Activated T-helper 1 cell treated with anti-CD3 and anti-CD28 coated beads, Interleukin-12 subunit alpha, Interleukin-12 subunit beta, Interleukin-2, Interleukin-4 antibody, amounts not matched to agents 30 ng/mL and 10 ng/mL and 1 ng/mL, durations not matched to agents 14 hours and 24 hours and 36 hours (primary cell): ENCODE measurements around the gene PGF. TPM values are rescaled to one million over a fixed set of nuclear protein-coding genes. Genes with fewer than 3 reads are reported as not detected.

Source experiments
- DNase-seq: peaks from one replicate; pipeline ENCODE4 v3.0.0; 2021; ENCODE audit warnings: low spot score
- H3K27ac Mint-ChIP-seq: one replicate; pipeline ENCODE4 v1.8.0; 2021; ENCODE audit warnings: mild to moderate bottlenecking, mixed read lengths
- H3K27me3 Mint-ChIP-seq: one replicate; pipeline ENCODE4 v1.8.0; 2022; ENCODE audit warnings: mild to moderate bottlenecking, moderate library complexity, mixed read lengths; ENCODE audit not compliant: insufficient read depth
- H3K36me3 Mint-ChIP-seq: one replicate; pipeline ENCODE4 v1.8.0; 2021; ENCODE audit warnings: low read depth, mixed read lengths
- H3K4me1 Mint-ChIP-seq: one replicate; pipeline ENCODE4 v1.8.0; 2021; ENCODE audit warnings: low read depth, mixed read lengths
- H3K4me3 Mint-ChIP-seq: one replicate; pipeline ENCODE4 v1.8.0; 2021; ENCODE audit warnings: mild to moderate bottlenecking, moderate library complexity, mixed read lengths
- H3K9me3 Mint-ChIP-seq: one replicate; pipeline ENCODE4 v1.8.0; 2021; ENCODE audit warnings: mixed read lengths
- intact Hi-C: fragments of 100-400 bp; cut with micrococcal nuclease; formaldehyde crosslinking; loops from one replicate; pipeline ENCODE4 v1.15.1; 2024
- total RNA-seq: library from RNA; stranded (reverse); gene quantifications from 2 replicates; pipeline ENCODE4 v1.2.3, GENCODE V29; 2022

The PGF gene
- total RNA-seq, 1 donor from 2014 or later, result 0.41 TPM

DNA sequence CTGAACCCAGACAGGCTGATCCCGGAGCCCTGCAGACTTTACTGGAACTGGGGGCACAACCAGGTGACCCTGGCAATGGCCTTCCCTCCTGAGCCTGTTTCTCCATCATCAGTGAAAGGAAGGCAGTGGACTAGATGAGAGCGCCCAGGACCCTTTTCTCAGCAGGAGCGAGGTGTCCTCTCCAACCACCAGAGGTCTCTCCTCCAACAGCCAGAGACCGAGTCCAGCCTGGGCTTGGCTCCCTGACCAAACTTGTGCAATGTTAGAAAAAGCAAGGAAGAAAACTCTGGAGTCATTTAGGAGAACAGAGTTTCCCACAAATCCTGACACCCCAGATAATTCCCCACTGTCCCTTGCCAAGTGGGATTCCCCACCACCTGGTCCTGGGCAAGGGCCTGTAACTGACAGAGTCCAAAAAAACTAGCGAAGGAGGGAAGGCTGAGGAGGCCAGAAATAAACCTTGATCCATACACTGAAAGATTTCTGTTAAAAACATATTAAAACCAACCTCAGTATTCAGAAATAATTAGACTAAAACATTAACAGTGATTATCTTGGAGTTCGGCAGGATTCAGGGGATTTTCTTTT lies 41.3 kb downstream of the PGF start:
- Mint-ChIP-seq H3K4me1 (no peaks in the 10 kb centered on the region), H3K9me3 (no peaks in the 10 kb centered on the region), H3K36me3 (no peaks in the 10 kb centered on the region), H3K27ac (no peak overlapping the region), H3K4me3 (no peak overlapping the region), H3K27me3 (no peaks in the 10 kb centered on the region)
- intact Hi-C loops, result loop anchor here (1.0 kb wide), 1 partner anchor 174 kb away; no protein-coding TSS in a partner anchor
- DNase-seq, result no peak

DNA sequence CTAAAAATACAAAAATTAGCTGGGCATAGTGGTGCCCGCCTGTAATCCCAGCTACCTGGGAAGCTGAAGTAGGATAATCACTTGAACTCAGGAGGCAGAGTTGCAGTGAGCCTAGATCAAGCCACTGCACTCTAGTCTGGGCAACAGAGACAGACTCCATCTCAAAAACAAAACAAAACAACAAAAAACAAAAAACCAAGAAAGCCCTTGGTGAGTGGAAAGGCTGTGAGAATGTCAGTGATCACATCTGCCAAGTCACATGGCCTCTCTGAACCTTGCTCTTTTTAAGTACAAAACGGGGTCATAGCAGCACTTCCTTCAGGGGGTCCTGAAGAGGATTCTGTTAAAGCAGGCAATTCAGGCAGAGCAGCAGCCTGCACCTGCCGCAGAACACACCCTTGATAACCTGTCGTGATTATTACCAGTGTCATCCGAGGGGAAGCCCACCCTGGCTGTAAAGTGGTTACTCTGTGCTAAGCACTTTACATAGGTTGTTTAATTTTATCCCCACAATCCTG lies 41.9 kb downstream of the PGF start:
- Mint-ChIP-seq H3K27me3 (no peaks in the 10 kb centered on the region), H3K36me3 (no peaks in the 10 kb centered on the region), H3K4me1 (no peaks in the 10 kb centered on the region), H3K4me3 (no peak overlapping the region), H3K9me3 (no peaks in the 10 kb centered on the region), H3K27ac (no peak overlapping the region)
- intact Hi-C loops, result no loop called here
- no peak for DNase-seq

DNA sequence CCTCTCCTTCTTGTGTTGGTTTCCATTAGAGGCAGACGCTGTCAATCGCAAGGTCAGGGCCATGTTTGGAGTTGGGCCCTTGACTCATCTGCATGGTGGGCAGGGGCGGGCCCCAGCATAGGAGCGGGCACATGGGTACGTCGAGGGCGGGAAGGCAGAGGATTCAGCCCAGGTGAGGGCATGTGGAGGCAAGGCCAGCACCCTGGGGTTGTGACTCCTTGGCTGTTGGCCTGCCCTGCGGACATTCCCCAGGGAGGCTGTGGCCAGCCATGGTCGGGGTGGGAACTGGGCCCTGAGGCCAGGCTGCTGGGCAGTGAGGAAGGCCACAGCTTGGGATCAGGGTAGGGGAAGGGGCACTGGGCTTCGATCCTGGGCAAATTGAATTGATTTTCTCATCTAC lies 42.6 kb downstream of the PGF start:
- intact Hi-C loops, result no loop called here
- Mint-ChIP-seq H3K4me3 (no peak overlapping the region), H3K36me3 (no peaks in the 10 kb centered on the region), H3K9me3 (no peaks in the 10 kb centered on the region), H3K4me1 (no peaks in the 10 kb centered on the region), H3K27me3 (no peaks in the 10 kb centered on the region), H3K27ac (no peak overlapping the region)
- no peak for DNase-seq

DNA sequence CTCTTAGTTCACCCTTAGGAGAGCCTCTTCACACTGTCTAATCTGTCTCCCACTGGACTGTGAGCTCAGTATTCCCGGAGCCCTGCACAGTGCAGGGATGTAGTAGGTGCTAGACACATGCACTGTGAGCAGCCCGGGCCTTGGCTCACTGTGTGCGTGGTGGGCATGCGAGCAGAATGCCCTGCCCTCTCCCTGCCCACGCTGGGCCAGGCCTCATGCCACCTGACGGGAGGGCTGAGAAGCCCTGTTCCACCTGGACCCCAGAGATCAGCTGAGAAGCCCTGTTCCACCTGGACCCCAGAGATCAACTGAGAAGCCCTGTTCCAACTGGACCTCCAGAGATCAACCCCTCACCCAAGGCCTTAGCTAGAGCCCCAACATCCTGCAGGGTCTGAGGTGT lies 43.3 kb downstream of the PGF start:
- no peak overlapping the region for H3K27ac Mint-ChIP-seq
- H3K4me1 Mint-ChIP-seq, result no peaks in the 10 kb centered on the region

DNA sequence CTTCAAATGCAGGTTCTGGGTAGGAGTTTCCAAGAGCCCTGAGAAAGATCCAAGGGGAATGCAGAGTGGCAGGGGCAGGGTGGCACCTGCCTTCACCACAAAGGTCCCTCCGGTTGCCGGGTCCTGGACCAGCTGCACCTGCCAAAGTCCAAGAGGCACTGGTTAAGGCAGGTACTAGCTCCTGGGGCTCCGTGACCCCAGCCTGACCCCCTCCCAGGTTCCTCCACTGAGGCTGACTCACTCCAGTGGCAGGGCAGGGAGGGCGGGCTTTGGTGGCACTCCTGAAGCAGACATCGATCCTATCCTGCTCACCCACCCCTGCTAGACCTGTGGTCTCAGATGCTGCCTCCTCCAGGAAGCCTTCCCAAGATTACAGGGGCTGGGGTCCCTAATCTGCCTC lies 43.7 kb downstream of the PGF start:
- Mint-ChIP-seq H3K4me1 (no peaks in the 10 kb centered on the region), H3K27ac (no peak overlapping the region), H3K9me3 (no peaks in the 10 kb centered on the region), H3K36me3 (no peaks in the 10 kb centered on the region), H3K4me3 (no peak overlapping the region), H3K27me3 (no peaks in the 10 kb centered on the region)
- intact Hi-C loops, result no loop called here
- no peak for DNase-seq

More for the DNA sequence above, 43.3 kb downstream of the PGF start:
- no peaks in the 10 kb centered on the region for H3K9me3 Mint-ChIP-seq
- H3K27me3 Mint-ChIP-seq, result no peaks in the 10 kb centered on the region
- no peak for DNase-seq
- no peaks in the 10 kb centered on the region for H3K36me3 Mint-ChIP-seq
- intact Hi-C loops, result no loop called here
- H3K4me3 Mint-ChIP-seq, result no peak overlapping the region

DNA sequence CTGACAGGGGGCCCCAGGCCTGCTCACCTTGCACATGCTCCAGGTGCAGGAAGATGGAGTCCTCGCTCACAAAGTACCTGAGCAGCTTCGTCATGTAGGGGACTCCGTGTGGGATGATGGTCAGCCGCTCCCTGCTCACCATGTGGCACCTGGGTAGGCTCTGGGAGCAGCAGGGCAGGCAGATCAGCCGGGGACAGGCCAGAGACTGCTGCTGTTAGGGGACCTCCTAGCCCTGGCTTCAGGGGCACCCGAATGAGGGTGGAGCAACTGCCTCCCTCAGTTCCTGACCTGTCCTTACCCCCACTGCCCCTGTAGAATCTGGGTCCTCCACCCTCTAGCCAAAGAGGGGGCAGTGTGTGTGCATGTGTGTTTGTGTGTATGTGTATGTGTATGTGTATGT lies 44.2 kb downstream of the PGF start:
- H3K4me3 Mint-ChIP-seq, result no peak overlapping the region
- H3K27me3 Mint-ChIP-seq, result no peaks in the 10 kb centered on the region
- intact Hi-C loops, result no loop called here

DNA sequence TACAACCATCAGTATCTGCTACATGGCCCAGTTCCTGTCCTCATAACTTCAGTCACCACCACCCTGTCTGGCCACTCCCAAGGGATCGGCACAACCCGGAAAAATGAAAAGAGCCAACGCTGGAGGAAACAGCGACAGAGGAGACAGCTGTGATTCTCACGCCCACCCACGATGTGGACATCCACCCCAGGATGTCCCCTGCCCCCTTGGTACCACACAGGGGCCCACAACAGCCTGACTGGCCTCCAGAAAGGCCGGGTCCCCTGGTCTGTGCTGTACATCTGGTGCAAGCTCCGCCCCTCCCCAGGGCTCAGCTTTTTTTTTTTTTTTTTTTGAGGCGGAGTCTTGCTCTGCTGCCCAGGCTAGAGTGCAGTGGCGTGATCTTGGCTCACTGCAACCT lies 44.8 kb downstream of the PGF start:
- no peaks in the 10 kb centered on the region for H3K4me1 Mint-ChIP-seq
- intact Hi-C loops, result no loop called here
- no peak overlapping the region for H3K4me3 Mint-ChIP-seq
- no peaks in the 10 kb centered on the region for H3K36me3 Mint-ChIP-seq
- no peak overlapping the region for H3K27ac Mint-ChIP-seq
- DNase-seq, result no peak
- no peaks in the 10 kb centered on the region for H3K27me3 Mint-ChIP-seq
- H3K9me3 Mint-ChIP-seq, result no peaks in the 10 kb centered on the region

More for the DNA sequence above, 44.2 kb downstream of the PGF start:
- H3K36me3 Mint-ChIP-seq, result no peaks in the 10 kb centered on the region
- H3K4me1 Mint-ChIP-seq, result no peaks in the 10 kb centered on the region
- H3K27ac Mint-ChIP-seq, result no peak overlapping the region
- DNase-seq, result no peak
- no peaks in the 10 kb centered on the region for H3K9me3 Mint-ChIP-seq

DNA sequence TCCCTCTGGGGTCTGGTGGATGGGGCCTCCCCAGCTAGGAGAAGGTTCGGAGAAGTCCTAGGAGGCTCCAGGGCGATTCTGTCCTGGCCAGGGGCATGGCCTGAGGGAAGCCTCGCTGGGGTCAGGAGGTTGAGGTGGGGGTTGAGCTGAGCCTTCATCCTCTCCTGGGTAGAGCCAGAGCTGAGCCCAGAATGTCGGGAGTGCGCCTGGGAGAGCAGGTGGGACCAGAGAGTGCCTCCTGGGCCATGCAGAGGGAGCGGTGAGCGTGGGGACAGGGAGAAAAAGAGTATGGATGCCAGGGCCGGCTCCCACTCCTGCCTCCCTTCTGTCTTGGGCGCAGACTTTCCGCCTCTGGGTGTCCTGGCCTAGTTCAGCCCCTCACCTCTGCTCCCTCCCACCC lies 45.5 kb downstream of the PGF start:
- Mint-ChIP-seq H3K4me3 (no peak overlapping the region), H3K36me3 (peaks cover under 1% of the 10 kb centered on the region), H3K9me3 (no peaks in the 10 kb centered on the region), H3K27ac (no peak overlapping the region), H3K4me1 (peaks cover under 1% of the 10 kb centered on the region), H3K27me3 (no peaks in the 10 kb centered on the region)
- DNase-seq, result no peak
- intact Hi-C loops, result no loop called here

DNA sequence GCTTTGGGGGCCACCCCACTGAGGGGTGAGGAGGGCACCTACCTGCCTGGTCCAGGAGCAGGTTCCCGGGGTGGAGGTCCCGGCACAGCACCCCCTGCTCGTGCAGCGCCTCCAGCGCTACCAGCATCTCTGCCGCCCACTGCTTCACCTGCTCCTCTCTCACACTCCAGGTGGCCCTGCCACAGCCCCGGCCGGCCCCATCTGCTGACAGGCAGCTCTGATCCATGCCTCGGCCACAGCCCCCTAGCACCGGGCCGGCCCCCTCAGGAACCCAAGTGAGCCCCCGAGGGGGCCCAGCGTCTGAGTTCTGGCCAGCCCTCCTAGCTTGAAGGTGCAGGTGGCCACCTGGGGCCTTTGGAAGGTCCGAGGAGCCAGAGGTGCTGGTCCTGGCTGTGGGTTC lies 45.9 kb downstream of the PGF start:
- H3K4me1 Mint-ChIP-seq, result peaks cover 4% of the 10 kb centered on the region
- intact Hi-C loops, result no loop called here
- no peaks in the 10 kb centered on the region for H3K9me3 Mint-ChIP-seq
- H3K4me3 Mint-ChIP-seq, result no peak overlapping the region
- no peaks in the 10 kb centered on the region for H3K27me3 Mint-ChIP-seq
- H3K27ac Mint-ChIP-seq, result no peak overlapping the region
- DNase-seq, result no peak
- H3K36me3 Mint-ChIP-seq, result peaks cover 4% of the 10 kb centered on the region

DNA sequence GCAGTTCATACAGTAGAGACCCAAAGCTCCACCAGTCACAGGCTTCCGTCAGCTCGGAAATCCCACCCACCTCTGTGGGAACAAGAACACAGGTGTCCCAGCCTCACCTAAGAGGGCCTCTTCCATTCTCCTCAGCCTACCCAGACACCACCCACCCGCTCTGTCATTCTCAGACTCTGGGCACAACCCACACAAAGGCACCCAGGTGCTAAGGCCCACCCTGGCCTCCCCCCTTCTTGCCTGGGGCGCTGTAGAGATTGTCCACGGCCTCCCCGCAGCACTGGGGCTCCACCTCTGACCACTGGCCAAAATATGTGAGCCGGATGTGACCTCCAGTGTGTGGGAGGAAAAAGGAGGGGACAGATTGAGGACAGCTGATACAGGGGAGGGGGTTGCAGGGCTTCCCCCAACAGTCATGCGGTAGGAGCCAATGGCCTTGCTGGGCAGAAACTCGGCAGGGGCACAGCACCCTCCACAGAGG lies 46.5 kb downstream of the PGF start:
- Mint-ChIP-seq H3K27ac (no peak overlapping the region), H3K4me1 (peaks cover 5% of the 10 kb centered on the region), H3K4me3 (no peak overlapping the region), H3K9me3 (no peaks in the 10 kb centered on the region), H3K36me3 (peaks cover 5% of the 10 kb centered on the region), H3K27me3 (no peaks in the 10 kb centered on the region)
- intact Hi-C loops, result no loop called here
- DNase-seq, result no peak

DNA sequence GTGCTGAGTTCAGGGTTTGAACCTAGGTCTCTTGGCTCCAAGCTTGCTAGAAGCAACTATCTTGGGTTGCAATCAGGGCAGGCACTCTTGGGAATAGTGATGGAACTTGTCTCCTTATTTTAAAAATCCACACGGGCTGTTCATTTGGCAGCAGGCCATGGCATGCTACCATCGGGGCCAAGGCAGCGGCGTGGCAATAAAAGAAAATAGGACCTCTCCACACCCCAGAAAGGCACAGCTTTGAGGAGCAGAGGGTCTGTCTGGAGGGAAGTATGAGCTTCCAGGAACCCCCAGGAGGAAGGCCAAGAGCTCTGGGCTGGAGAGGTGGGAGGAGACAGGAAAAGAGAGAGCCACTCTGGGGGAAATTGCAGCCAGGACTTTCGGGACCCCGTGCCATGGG lies 47.7 kb downstream of the PGF start:
- no peak for DNase-seq
- intact Hi-C loops, result no loop called here
- Mint-ChIP-seq H3K27ac (no peak overlapping the region), H3K9me3 (no peaks in the 10 kb centered on the region), H3K4me1 (peaks cover 5% of the 10 kb centered on the region), H3K27me3 (no peaks in the 10 kb centered on the region), H3K36me3 (peaks cover 9% of the 10 kb centered on the region), H3K4me3 (no peak overlapping the region)

DNA sequence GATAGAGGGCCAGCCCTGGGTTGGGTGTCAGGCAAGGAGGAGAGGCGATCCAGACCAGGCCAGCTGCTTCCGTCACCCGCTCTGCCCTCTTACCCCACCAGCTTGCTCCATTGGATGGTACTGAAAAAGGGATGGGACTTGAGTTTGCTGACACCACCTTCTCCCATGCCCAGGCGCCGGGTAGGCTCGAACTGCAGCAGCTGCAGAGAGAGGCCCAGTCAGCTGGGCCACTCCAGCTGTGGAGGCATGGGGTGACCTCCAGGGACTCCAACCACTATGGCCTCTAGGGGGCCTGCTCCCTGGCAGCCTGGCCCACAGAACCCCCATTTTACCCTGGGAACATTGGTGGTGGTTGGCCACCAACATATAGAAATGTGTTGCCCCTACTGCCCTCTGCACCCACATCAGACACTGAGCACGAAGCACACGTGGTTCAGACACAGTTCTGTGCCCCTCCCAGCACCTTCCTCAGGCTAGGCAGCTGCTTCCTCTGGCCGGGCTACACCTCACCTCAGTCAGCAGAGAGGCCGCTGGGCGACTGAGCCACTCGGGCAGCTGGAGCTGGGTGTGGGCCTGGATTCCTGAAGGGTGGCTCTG lies 48.4 kb downstream of the PGF start:
- H3K4me1 Mint-ChIP-seq, result peaks cover 5% of the 10 kb centered on the region
- H3K27me3 Mint-ChIP-seq, result no peaks in the 10 kb centered on the region
- no peak overlapping the region for H3K27ac Mint-ChIP-seq
- intact Hi-C loops, result no loop called here
- H3K36me3 Mint-ChIP-seq, result peaks cover 14% of the 10 kb centered on the region
- H3K4me3 Mint-ChIP-seq, result no peak overlapping the region
- no peak for DNase-seq
- H3K9me3 Mint-ChIP-seq, result no peaks in the 10 kb centered on the region

DNA sequence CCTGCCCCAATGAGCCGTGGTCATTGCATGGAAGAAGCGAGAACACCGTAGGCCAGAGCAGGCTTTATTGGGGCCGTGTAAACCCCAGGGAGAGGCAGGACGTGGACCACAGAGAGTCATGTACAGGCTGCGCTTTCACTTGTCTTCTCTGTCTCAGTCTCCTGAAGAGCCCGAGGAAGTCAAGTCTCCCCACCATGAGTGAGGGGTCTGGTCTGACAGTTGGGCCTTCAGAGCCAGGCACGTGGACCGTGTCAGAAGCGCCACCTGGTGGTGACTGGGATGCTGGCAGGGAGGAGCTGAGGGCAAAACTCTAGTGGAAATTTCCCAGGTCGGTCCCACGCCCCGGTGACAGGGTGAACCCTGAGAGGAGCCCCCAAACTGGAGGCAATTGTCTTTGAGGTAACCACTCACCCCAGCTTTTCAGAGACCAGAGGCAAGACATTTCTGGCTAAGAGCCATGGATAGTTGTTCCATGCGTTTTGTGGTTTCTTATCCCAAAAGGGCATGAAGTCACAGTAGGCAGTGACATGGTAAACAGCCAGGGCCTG lies 49.7 kb downstream of the PGF start:
- Mint-ChIP-seq H3K4me3 (no peak overlapping the region), H3K27me3 (no peaks in the 10 kb centered on the region), H3K4me1 (peaks cover 5% of the 10 kb centered on the region), H3K36me3 (peaks cover 19% of the 10 kb centered on the region), H3K9me3 (no peaks in the 10 kb centered on the region), H3K27ac (peak overlapping the region; percentile 40)
- DNase-seq, result peak; percentile 61
- intact Hi-C loops, result loop anchor here (1.0 kb wide), 3 partner anchors 23 to 296 kb away; no protein-coding TSS in a partner anchor
